Measurements from ENCODE around the gene CIDEB. TPM values are rescaled to one million over a fixed set of nuclear protein-coding genes. Genes with fewer than 3 reads are reported as not detected.

The CIDEB gene
- total and polyA plus RNA-seq, 10 of the 15 experiments (the other 5 are each of a cell fraction or from before 2014, with no cell fraction given): 0.34 to 6.3 (median 3.2) TPM

DNA sequence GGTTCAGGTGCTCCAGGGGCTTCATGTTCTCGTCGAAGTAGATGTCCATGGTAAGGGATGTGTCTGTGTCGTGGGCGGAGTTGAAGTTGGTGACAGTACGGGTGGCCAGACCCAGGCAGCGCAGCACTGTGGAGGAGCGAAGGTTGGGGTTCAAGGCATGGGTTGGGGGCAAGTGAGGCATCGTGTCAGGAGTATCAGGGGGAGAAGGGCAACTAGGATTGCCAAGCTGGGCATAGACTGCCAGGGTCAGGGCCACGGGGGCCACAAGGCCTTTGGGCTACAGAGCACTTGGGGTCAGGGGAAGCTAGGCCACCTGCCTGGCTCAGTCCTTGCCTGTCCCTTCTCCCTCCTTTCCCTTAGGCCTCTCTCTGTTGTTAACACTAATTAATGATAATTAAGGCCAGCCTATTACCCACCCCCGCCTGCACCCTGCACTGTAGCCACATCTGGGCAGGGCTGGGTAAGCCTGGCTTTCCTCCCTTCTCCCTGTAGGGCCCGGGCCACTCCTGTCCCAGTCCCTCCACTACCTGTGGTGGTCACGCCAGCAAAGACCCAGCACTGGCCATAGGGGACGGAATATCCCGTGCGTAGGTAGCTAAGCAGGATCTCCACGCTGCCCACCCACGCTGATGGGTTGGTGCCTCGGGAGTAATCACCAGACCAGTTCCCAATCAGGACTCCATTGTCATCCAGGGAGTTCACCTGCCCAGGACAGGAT lies 49.1 kb downstream of the CIDEB start:
- no TSS peak for BruUV-seq (replicated peaks)
- 93% methylated on average over 18 of the region's 18 CpGs for WGBS (ENCODE audit: insufficient coverage, insufficient replicate concordance, low lambda C conversion rate, missing lambda C conversion rate)
- Histone ChIP-seq H3K79me2 (ENCODE audit: control insufficient read depth, insufficient read depth, low read length) (no peaks in the 10 kb centered on the region), H3K27ac (ENCODE audit: control insufficient read depth, insufficient read depth) (no peak overlapping the region), H2AFZ (ENCODE audit: control insufficient read depth, low read depth, low read length) (no peak overlapping the region), H3K4me3 (no peak overlapping the region), H3K4me1 (ENCODE audit: control insufficient read depth, insufficient read depth, low read length) (no peaks in the 10 kb centered on the region), H3K27me3 (replicated peaks in 1 of 2; ENCODE audit: control insufficient read depth in 2 of 2, insufficient read depth in 2 of 2, low read length in 1 of 2) (no peaks in the 10 kb centered on the region), H3K4me2 (ENCODE audit: control insufficient read depth, insufficient read depth) (no peak overlapping the region), H3K36me3 (ENCODE audit: control insufficient read depth in 2 of 2, insufficient read depth in 2 of 2, low read length in 1 of 2) (peaks cover 0 to 1% of the 10 kb centered on the region in 2 experiments; a peak in 2 of 4 replicates), H3K9me3 (replicated peaks; ENCODE audit: control insufficient read depth, insufficient read depth, low read length) (no peaks in the 10 kb centered on the region), H3K9ac (ENCODE audit: control insufficient read depth, insufficient read depth, low read length) (no peak overlapping the region), H4K20me1 (ENCODE audit: control insufficient read depth, insufficient read depth) (no peaks in the 10 kb centered on the region)
- CTCF ChIA-PET: no interaction called here
- no peak for FAIRE-seq
- ATAC-seq: no peak
- POLR2A ChIA-PET: interaction anchor here (0.6 kb wide), 1 partner anchor 84 kb away, joined by 4 read pairs; no protein-coding TSS in a partner anchor
- TF ChIP-seq ASH2L (IDR thresholded peaks at IDR 0.05; ENCODE audit: borderline replicate concordance, low read depth): no peak
- SMC1A ChIA-PET (ENCODE audit: uncharacterized antibody, unreplicated experiment): interaction anchor here (0.8 kb wide), 1 partner anchor 12 kb away, joined by 3 read pairs; no protein-coding TSS in a partner anchor
- RAD21 ChIA-PET (ENCODE audit: unreplicated experiment): no interaction called here
- in situ Hi-C loops (cut with MboI) (no loop called here), intact Hi-C loops (cut with micrococcal nuclease; ENCODE audit: unreplicated experiment) (no loop called here)
- no peak for DNase-seq (ENCODE audit: low read depth, low spot score)

- no peaks in the 10 kb centered on the region for H4K20me1 ChIP-seq (ENCODE audit: control insufficient read depth, insufficient read depth)
- peaks cover 0 to 3% of the 10 kb centered on the region in 2 experiments; a peak in 2 of 4 replicates for H3K36me3 ChIP-seq (ENCODE audit: control insufficient read depth in 2 of 2, insufficient read depth in 2 of 2, low read length in 1 of 2)
- H3K4me1 ChIP-seq (ENCODE audit: control insufficient read depth, insufficient read depth, low read length): no peaks in the 10 kb centered on the region
- H3K9ac ChIP-seq (ENCODE audit: control insufficient read depth, insufficient read depth, low read length): no peak overlapping the region
- H3K27me3 ChIP-seq (replicated peaks in 1 of 2; ENCODE audit: control insufficient read depth in 2 of 2, insufficient read depth in 2 of 2, low read length in 1 of 2): no peaks in the 10 kb centered on the region
- ChIA-PET RAD21 (ENCODE audit: unreplicated experiment) (no interaction called here), POLR2A (no interaction called here), CTCF (no interaction called here), SMC1A (ENCODE audit: uncharacterized antibody, unreplicated experiment) (interaction anchor here (0.8 kb wide), 1 partner anchor 12 kb away, joined by 3 read pairs; no protein-coding TSS in a partner anchor)
- H3K4me2 ChIP-seq (ENCODE audit: control insufficient read depth, insufficient read depth): no peak overlapping the region
- in situ Hi-C loops (cut with MboI) (no loop called here), intact Hi-C loops (cut with micrococcal nuclease; ENCODE audit: unreplicated experiment) (no loop called here)
- no peak overlapping the region for H2AFZ ChIP-seq (ENCODE audit: control insufficient read depth, low read depth, low read length)
- 88% methylated on average over 9 of the region's 9 CpGs for WGBS (ENCODE audit: insufficient coverage, insufficient replicate concordance, low lambda C conversion rate, missing lambda C conversion rate)
- ATAC-seq (no peak), DNase-seq (ENCODE audit: low read depth, low spot score) (no peak), FAIRE-seq (no peak)
- H3K4me3 ChIP-seq: no peak overlapping the region
- BruUV-seq (replicated peaks): no TSS peak
- H3K79me2 ChIP-seq (ENCODE audit: control insufficient read depth, insufficient read depth, low read length): no peaks in the 10 kb centered on the region
- TF ChIP-seq ZBED1 (IDR thresholded peaks at IDR 0.05; ENCODE audit: borderline replicate concordance): no peak
- no peak for TF ChIP-seq TCF12 (IDR thresholded peaks at IDR 0.05; ENCODE audit: low read depth, low read length)
- no peak for TF ChIP-seq RBBP5 (conservative IDR thresholded peaks at IDR 0.05)
- TF ChIP-seq, protein P1, sequence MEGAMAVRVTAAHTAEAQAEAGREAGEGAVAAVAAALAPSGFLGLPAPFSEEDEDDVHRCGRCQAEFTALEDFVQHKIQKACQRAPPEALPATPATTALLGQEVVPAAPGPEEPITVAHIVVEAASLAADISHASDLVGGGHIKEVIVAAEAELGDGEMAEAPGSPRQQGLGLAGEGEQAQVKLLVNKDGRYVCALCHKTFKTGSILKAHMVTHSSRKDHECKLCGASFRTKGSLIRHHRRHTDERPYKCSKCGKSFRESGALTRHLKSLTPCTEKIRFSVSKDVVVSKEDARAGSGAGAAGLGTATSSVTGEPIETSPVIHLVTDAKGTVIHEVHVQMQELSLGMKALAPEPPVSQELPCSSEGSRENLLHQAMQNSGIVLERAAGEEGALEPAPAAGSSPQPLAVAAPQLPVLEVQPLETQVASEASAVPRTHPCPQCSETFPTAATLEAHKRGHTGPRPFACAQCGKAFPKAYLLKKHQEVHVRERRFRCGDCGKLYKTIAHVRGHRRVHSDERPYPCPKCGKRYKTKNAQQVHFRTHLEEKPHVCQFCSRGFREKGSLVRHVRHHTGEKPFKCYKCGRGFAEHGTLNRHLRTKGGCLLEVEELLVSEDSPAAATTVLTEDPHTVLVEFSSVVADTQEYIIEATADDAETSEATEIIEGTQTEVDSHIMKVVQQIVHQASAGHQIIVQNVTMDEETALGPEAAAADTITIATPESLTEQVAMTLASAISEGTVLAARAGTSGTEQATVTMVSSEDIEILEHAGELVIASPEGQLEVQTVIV (IDR thresholded peaks at IDR 0.05; ENCODE audit: borderline replicate concordance, partially characterized antibody): no peak
- no peak for TF ChIP-seq ZNF207 (IDR thresholded peaks at IDR 0.05; ENCODE audit: borderline replicate concordance)
- H3K27ac ChIP-seq (ENCODE audit: control insufficient read depth, insufficient read depth): no peak overlapping the region
- no peaks in the 10 kb centered on the region for H3K9me3 ChIP-seq (replicated peaks; ENCODE audit: control insufficient read depth, insufficient read depth, low read length)
Measured at GRCh38 chr14:24258119-24258518, 49.7 kb downstream of the CIDEB start.
